Mesenteric fat pad (tissue), 1 donor: ENCODE data around the gene SLAMF9. TPM values are rescaled to one million over a fixed set of nuclear protein-coding genes. Genes with fewer than 3 reads are reported as not detected.

Experiments used
- total RNA-seq: library from RNA; stranded (reverse); fragmentation: NEBNext Ultra II Directional; extraction: Animal tissue kit (Norgen Biotek cat#: 25700); gene quantifications from one replicate; pipeline ENCODE4 v1.2.1, GENCODE V29; 2021
- donor health status: DM: yes; HTN: yes; CAD: no.

Gene SLAMF9
- total RNA-seq, 1 donor from 2014 or later = not detected

Other genes with a start within 250 kb of the SLAMF9 start
- gene CRP, start 239.6 kb downstream of the SLAMF9 start, total RNA-seq = not detected
- 54.8 TPM for gene DUSP23, start 173.3 kb downstream of the SLAMF9 start, total RNA-seq
- not detected for gene FCRL6, start 151.9 kb downstream of the SLAMF9 start, total RNA-seq
- 11.3 TPM for gene SLAMF8, start 127.4 kb downstream of the SLAMF9 start, total RNA-seq
- gene VSIG8, start 91.6 kb downstream of the SLAMF9 start, total RNA-seq = not detected
- 0.64 TPM for gene CFAP45, start 54.1 kb downstream of the SLAMF9 start, total RNA-seq
- 314 TPM for gene TAGLN2, start 28.7 kb downstream of the SLAMF9 start, total RNA-seq
- 0.13 TPM for gene IGSF9, start 8.6 kb downstream of the SLAMF9 start, total RNA-seq
- gene PIGM, start 77.8 kb upstream of the SLAMF9 start, total RNA-seq = 4.1 TPM
- gene KCNJ10, start 115.9 kb upstream of the SLAMF9 start, total RNA-seq = 0.16 TPM
- not detected for gene KCNJ9, start 127.3 kb upstream of the SLAMF9 start, total RNA-seq
- 20.4 TPM for gene IGSF8, start 144.4 kb upstream of the SLAMF9 start, total RNA-seq
- gene ATP1A2, start 161.5 kb upstream of the SLAMF9 start, total RNA-seq = 31.2 TPM
- 0.39 TPM for gene ATP1A4, start 197.4 kb upstream of the SLAMF9 start, total RNA-seq
- 0.39 TPM for gene CASQ1, start 236.3 kb upstream of the SLAMF9 start, total RNA-seq